Measurements from ENCODE around the gene SECISBP2L.
A peak's percentile ranks its signal among the peaks of the same experiment; 100 is the strongest.

- TF ChIP-seq CTCF (IDR thresholded peaks at IDR 0.05) (peak; percentile 97), EZH2 (IDR thresholded peaks at IDR 0.05; ENCODE audit: borderline replicate concordance, insufficient read depth, low read depth, low read length, poor library complexity, severe bottlenecking) (no peak)
Measured at GRCh38 chr15:48975472-48976419, 70.5 kb downstream of the SECISBP2L start.
